GM12878 (cell line): ENCODE data around the gene HEMK1. TPM values are rescaled to one million over a fixed set of nuclear protein-coding genes. Genes with fewer than 3 reads are reported as not detected.

Experiments
- ATAC-seq: fragments of 200-7000 bp; cut with Tn5 transposase; 3 replicates; pipeline ENCODE4 v1.9.1; 2020; ENCODE audit warnings: mild to moderate bottlenecking, moderate library complexity
- BruUV-seq: library from RNA; stranded (reverse); fragments of 400-500 nt; replicated peaks from 2 replicates; lab custom pipeline; 2021; lab: Mats Ljungman, UMichigan
- CTCF ChIA-PET: fragments of 300-600 bp; sonication (Branson Sonifier 250); formaldehyde crosslinking; extraction: SDS; loops from one replicate; lab custom pipeline; 2021; ENCODE audit warnings: inconsistent platforms; lab: Yijun Ruan, JAX
- POLR2A ChIA-PET: fragments of 350-600 bp; formaldehyde crosslinking; extraction: SDS; loops from one replicate; lab custom pipeline; 2021; ENCODE audit warnings: inconsistent platforms; lab: Charles Lee
- RAD21 ChIA-PET: fragments of 300-600 bp; sonication (Branson Sonifier 250); formaldehyde crosslinking; loops from one replicate; lab custom pipeline; 2023; ENCODE audit warnings: antibody characterized with exemption; ENCODE audit not compliant: unreplicated experiment; lab: Charles Lee
- SMC1A ChIA-PET: fragments of 300-600 bp; sonication (Branson Sonifier 250); formaldehyde crosslinking; loops from one replicate; lab custom pipeline; 2023; ENCODE audit not compliant: unreplicated experiment, uncharacterized antibody; lab: Charles Lee
- DNase-seq: peaks from one replicate; pipeline ENCODE4 v3.0.0-alpha.2; 2011; ENCODE audit warnings: low read depth, low spot score
- FAIRE-seq: peaks from 3 replicates; lab custom pipeline; 2011; peaks lifted over from hg19 to GRCh38; lab: Jason Lieb, UNC
- H2AFZ ChIP-seq: 2 replicates; pipeline ENCODE4 v1.6.0; 2011; ENCODE audit warnings: low read depth, low read length, control low read depth; ENCODE audit not compliant: control insufficient read depth
- H3K27ac ChIP-seq: 2 replicates; pipeline ENCODE4 v1.5.1; 2011; ENCODE audit warnings: control low read depth; ENCODE audit not compliant: control insufficient read depth, insufficient read depth
- H3K27me3 ChIP-seq, 2 experiments: replicated peaks in 1 of 2; 2 replicates each; pipeline versions ENCODE4 v1.6.0 to v1.6.1; 2011; ENCODE audit warnings: low read length in 1 of 2; ENCODE audit not compliant: control insufficient read depth in 2 of 2, insufficient read depth in 2 of 2
- H3K36me3 ChIP-seq, 2 experiments: 2 replicates each; pipeline ENCODE4 v1.5.1; 2011; ENCODE audit warnings: low read length in 1 of 2; ENCODE audit not compliant: control insufficient read depth in 2 of 2, insufficient read depth in 2 of 2
- H3K4me1 ChIP-seq: 2 replicates; pipeline ENCODE4 v1.6.1; 2011; ENCODE audit warnings: mild to moderate bottlenecking, low read length, moderate library complexity, mixed read lengths; ENCODE audit not compliant: control insufficient read depth, insufficient read depth
- H3K4me2 ChIP-seq: 2 replicates; pipeline ENCODE4 v1.6.0; 2011; ENCODE audit warnings: control low read depth; ENCODE audit not compliant: control insufficient read depth, insufficient read depth
- H3K4me3 ChIP-seq: fragments of 200-600 bp; sonication (generic); 2 replicates; pipeline ENCODE4 v1.5.1; 2016
- H3K79me2 ChIP-seq: 2 replicates; pipeline ENCODE4 v1.6.0; 2011; ENCODE audit warnings: low read length; ENCODE audit not compliant: control insufficient read depth, insufficient read depth
- H3K9ac ChIP-seq: 2 replicates; pipeline ENCODE4 v1.8.0; 2011; ENCODE audit warnings: low read length, control low read depth, mixed read lengths; ENCODE audit not compliant: control insufficient read depth, insufficient read depth
- H3K9me3 ChIP-seq: replicated peaks from 3 replicates; pipeline ENCODE4 v1.5.1; 2011; ENCODE audit warnings: mild to moderate bottlenecking, low read length; ENCODE audit not compliant: control insufficient read depth, insufficient read depth
- H4K20me1 ChIP-seq: 2 replicates; pipeline ENCODE4 v1.6.0; 2011; ENCODE audit not compliant: control insufficient read depth, insufficient read depth
- CBX5 ChIP-seq: sonication (generic); IDR thresholded peaks from 2 replicates; pipeline ENCODE4 v1.6.1; 2016; ENCODE audit warnings: low read depth, moderate library complexity, mild to moderate bottlenecking, inconsistent platforms
- EP300 ChIP-seq, 2 experiments: fragments of 150-350 bp in 1 of 2; IDR thresholded peaks; 2 replicates each; pipeline ENCODE4 v1.6.1; 2011 to 2012; ENCODE audit warnings: low read depth in 2 of 2, low read length in 2 of 2, borderline replicate concordance in 1 of 2, improper control_type of control experiment in 1 of 2, inconsistent platforms in 1 of 2; ENCODE audit not compliant: control insufficient read depth in 1 of 2
- FOXM1 ChIP-seq: IDR thresholded peaks from 2 replicates; pipeline ENCODE4 v1.6.1; 2012; ENCODE audit warnings: low read depth, mild to moderate bottlenecking, inconsistent platforms, low read length, moderate library complexity
- JUND ChIP-seq: IDR thresholded peaks from 2 replicates; pipeline ENCODE4 v1.6.1; 2012; ENCODE audit warnings: low read depth, mild to moderate bottlenecking, low read length, improper control_type of control experiment, moderate library complexity
- KDM1A ChIP-seq: fragments of 200-600 bp; sonication (generic); IDR thresholded peaks from 2 replicates; pipeline ENCODE4 v1.6.1; 2016; ENCODE audit warnings: borderline replicate concordance
- NR2C2 ChIP-seq: IDR thresholded peaks from 2 replicates; pipeline ENCODE4 v1.6.1; 2011; ENCODE audit warnings: borderline replicate concordance, low read depth; ENCODE audit not compliant: control insufficient read depth, insufficient read length
- SMAD5 ChIP-seq: IDR thresholded peaks from 2 replicates; pipeline ENCODE4 v1.6.1; 2016; ENCODE audit warnings: antibody characterized with exemption, low read depth
- SMARCA5 ChIP-seq: fragments of 450-650 bp; IDR thresholded peaks from 2 replicates; pipeline ENCODE4 v1.6.1; 2017; ENCODE audit warnings: mild to moderate bottlenecking
- TBL1XR1 ChIP-seq: IDR thresholded peaks from 2 replicates; pipeline ENCODE4 v1.6.1; 2012; ENCODE audit warnings: low read depth, low read length, improper control_type of control experiment
- TCF7 ChIP-seq: IDR thresholded peaks from 2 replicates; pipeline ENCODE4 v1.6.1; 2014; ENCODE audit warnings: antibody characterized with exemption, borderline replicate concordance
- ZBED1 ChIP-seq: IDR thresholded peaks from 2 replicates; pipeline ENCODE4 v1.6.1; 2016; ENCODE audit warnings: borderline replicate concordance
- ZNF207 ChIP-seq: fragments of 450-650 bp; IDR thresholded peaks from 2 replicates; pipeline ENCODE4 v1.6.1; 2014; ENCODE audit warnings: antibody characterized with exemption, mild to moderate bottlenecking, borderline replicate concordance
- ZNF384 ChIP-seq: IDR thresholded peaks from 2 replicates; pipeline ENCODE4 v1.6.1; 2012; ENCODE audit warnings: low read depth, mild to moderate bottlenecking, low read length, improper control_type of control experiment, borderline replicate concordance
- WGBS: methylation state at CpG from one replicate; pipeline ENCODE4 v1.1.6; 2016; ENCODE audit warnings: low lambda C conversion rate; ENCODE audit not compliant: insufficient replicate concordance, insufficient coverage; ENCODE audit errors: missing lambda C conversion rate; 5-methylcytosine and 5-hydroxymethylcytosine counted together
- in situ Hi-C: fragments of 300-500 bp; cut with MboI; formaldehyde crosslinking; loops from 9 replicates; pipeline ENCODE4 v1.14.3; 2018; ENCODE audit warnings: mixed read lengths
- intact Hi-C: fragments of 100-400 bp; cut with micrococcal nuclease; formaldehyde crosslinking; loops from one replicate; pipeline ENCODE4 v1.14.2; 2022; ENCODE audit not compliant: unreplicated experiment
- polyA plus RNA-seq, 11 experiments: library from polyadenylated mRNA; depleted of rRNA in 4 of 11; unstranded in 6 of 11; stranded (reverse) in 5 of 11; fragments of >200 nt; fragmentation: Nextera tagmentation in 4 of 11; fragmentation: Illumina TruSeq in 1 of 11; extraction: Ambion mirVana in 4 of 11; extraction: Trizol in 1 of 11; gene quantifications; 1 replicate in 1 of 11; 2 replicates in 10 of 11; pipeline versions ENCODE4 v1.2.1 to v1.2.3, GENCODE V29; 2011 to 2016; ENCODE audit warnings: inconsistent platforms in 2 of 11, missing spikeins in 2 of 11, low read depth in 1 of 11
- total RNA-seq, 4 experiments: library from RNA; depleted of rRNA in 3 of 4; stranded (reverse); fragments of >200 nt in 3 of 4; fragmentation: Illumina TruSeq in 1 of 4; extraction: Trizol in 1 of 4; gene quantifications; 2 replicates each; pipeline versions ENCODE4 v1.2.1 to v1.2.3, GENCODE V29; 2013 to 2021
- TF ChIP-seq, protein P1 (sequence below): IDR thresholded peaks from 2 replicates; pipeline ENCODE4 v1.6.1; 2011; ENCODE audit warnings: borderline replicate concordance, low read depth, mild to moderate bottlenecking, moderate library complexity, mixed read lengths, low read length; ENCODE audit not compliant: insufficient read depth; ENCODE audit errors: extremely low read length
- TF ChIP-seq, protein P2 (sequence below): fragments of 450-650 bp; IDR thresholded peaks from 2 replicates; pipeline ENCODE4 v1.6.1; 2018; ENCODE audit warnings: mild to moderate bottlenecking, low read depth, moderate library complexity; ENCODE audit not compliant: partially characterized antibody

Gene HEMK1
- total and polyA plus RNA-seq, 10 of the 15 experiments (the other 5 are each of a cell fraction or from before 2014, with no cell fraction given): 2.8 to 19.0 (median 12.0) TPM

DNA sequence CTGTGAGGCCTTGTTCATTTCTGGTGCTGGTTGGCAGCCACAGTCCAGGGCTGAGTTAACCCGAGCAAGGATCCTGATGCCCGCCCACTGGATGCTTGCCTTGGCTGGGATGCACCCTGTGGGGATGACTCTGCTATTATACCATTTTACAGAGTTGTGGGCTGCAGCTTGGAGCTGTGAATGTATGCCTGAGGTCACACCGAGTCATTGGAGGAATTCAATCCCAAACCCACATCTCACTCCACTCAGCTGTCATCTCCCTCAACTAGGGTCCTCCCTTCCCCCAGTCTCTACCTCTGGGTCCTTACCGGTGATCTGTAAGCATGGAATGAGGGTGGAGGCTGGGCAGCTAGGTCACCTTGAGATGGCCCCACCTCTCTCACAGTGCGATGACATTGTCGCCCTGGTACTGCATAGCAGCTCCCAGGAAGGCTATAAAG is 69.8 kb downstream of the HEMK1 start:
- intact Hi-C loops: no loop called here
- Histone ChIP-seq H3K4me3 (no peak overlapping the region), H3K4me1 (peaks cover 2% of the 10 kb centered on the region), H3K27ac (no peak overlapping the region), H3K9ac (no peak overlapping the region), H4K20me1 (no peaks in the 10 kb centered on the region), H3K79me2 (no peaks in the 10 kb centered on the region)
- BruUV-seq: no TSS peak
- ChIA-PET SMC1A (no interaction called here), RAD21 (no interaction called here), POLR2A (no interaction called here)
- no peak for TF ChIP-seq SMAD5
- no peak for TF ChIP-seq CBX5
- TF ChIP-seq, protein P1, sequence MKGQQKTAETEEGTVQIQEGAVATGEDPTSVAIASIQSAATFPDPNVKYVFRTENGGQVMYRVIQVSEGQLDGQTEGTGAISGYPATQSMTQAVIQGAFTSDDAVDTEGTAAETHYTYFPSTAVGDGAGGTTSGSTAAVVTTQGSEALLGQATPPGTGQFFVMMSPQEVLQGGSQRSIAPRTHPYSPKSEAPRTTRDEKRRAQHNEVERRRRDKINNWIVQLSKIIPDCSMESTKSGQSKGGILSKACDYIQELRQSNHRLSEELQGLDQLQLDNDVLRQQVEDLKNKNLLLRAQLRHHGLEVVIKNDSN: no peak
- TF ChIP-seq, protein P2, sequence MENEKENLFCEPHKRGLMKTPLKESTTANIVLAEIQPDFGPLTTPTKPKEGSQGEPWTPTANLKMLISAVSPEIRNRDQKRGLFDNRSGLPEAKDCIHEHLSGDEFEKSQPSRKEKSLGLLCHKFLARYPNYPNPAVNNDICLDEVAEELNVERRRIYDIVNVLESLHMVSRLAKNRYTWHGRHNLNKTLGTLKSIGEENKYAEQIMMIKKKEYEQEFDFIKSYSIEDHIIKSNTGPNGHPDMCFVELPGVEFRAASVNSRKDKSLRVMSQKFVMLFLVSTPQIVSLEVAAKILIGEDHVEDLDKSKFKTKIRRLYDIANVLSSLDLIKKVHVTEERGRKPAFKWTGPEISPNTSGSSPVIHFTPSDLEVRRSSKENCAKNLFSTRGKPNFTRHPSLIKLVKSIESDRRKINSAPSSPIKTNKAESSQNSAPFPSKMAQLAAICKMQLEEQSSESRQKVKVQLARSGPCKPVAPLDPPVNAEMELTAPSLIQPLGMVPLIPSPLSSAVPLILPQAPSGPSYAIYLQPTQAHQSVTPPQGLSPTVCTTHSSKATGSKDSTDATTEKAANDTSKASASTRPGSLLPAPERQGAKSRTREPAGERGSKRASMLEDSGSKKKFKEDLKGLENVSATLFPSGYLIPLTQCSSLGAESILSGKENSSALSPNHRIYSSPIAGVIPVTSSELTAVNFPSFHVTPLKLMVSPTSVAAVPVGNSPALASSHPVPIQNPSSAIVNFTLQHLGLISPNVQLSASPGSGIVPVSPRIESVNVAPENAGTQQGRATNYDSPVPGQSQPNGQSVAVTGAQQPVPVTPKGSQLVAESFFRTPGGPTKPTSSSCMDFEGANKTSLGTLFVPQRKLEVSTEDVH: no peak
- no peak for TF ChIP-seq SMARCA5
- no peak for TF ChIP-seq ZBED1
- TF ChIP-seq ZNF384: no peak
- TF ChIP-seq ZNF207: no peak
- TF ChIP-seq TCF7: no peak
- TF ChIP-seq KDM1A: no peak
- TF ChIP-seq TBL1XR1: no peak
- no peak for TF ChIP-seq EP300 (IDR thresholded peaks at IDR 0.05; ENCODE audit: borderline replicate concordance in 1 of 2, control insufficient read depth in 1 of 2, low read depth in 2 of 2, low read length in 2 of 2)
- TF ChIP-seq JUND: no peak
- no peak for TF ChIP-seq NR2C2
- no peak for TF ChIP-seq FOXM1
- TF ChIP-seq, all 136 proteins: peak for 0
- Histone ChIP-seq H2AFZ (no peak overlapping the region), H3K36me3 (peaks cover 0 to 10% of the 10 kb centered on the region in 2 experiments; a peak in 2 of 4 replicates), H3K27me3 (no peaks in the 10 kb centered on the region), H3K9me3 (no peaks in the 10 kb centered on the region), H3K4me2 (no peak overlapping the region)
- FAIRE-seq (no peak), DNase-seq (no peak), ATAC-seq (no peak)
- CTCF ChIA-PET: interaction anchor here (1.4 kb wide), 1 partner anchor 23 kb away, joined by 3 read pairs; no protein-coding TSS in a partner anchor
- WGBS: 92% methylated on average over 6 of the region's 6 CpGs
- in situ Hi-C loops: no loop called here
